DND-41 (cell line): ENCODE measurements around the gene KLF15.

Source experiments
- ATAC-seq: fragments of 200-7000 bp; cut with Tn5 transposase; 3 replicates; pipeline ENCODE4 v1.9.1; 2021; ENCODE audit warnings: low read depth; ENCODE audit not compliant: insufficient read depth
- DNase-seq: peaks from one replicate; pipeline ENCODE4 v3.0.0-alpha.2; 2020
- H2AFZ ChIP-seq: 2 replicates; pipeline ENCODE4 v1.6.0; 2012; ENCODE audit warnings: low read depth, low read length
- H3K27ac ChIP-seq: 2 replicates; pipeline ENCODE4 v1.5.1; 2012; ENCODE audit warnings: low read length, inconsistent platforms
- H3K27me3 ChIP-seq: fragments of 200-600 bp; sonication (generic); 2 replicates; pipeline ENCODE4 v1.6.0; 2012; ENCODE audit warnings: low read length, mild to moderate bottlenecking, inconsistent platforms; ENCODE audit not compliant: insufficient read depth, poor library complexity
- H3K36me3 ChIP-seq: 2 replicates; pipeline ENCODE4 v1.5.1; 2012; ENCODE audit warnings: low read length, inconsistent platforms; ENCODE audit not compliant: insufficient read depth
- H3K4me1 ChIP-seq: 2 replicates; pipeline ENCODE4 v1.5.1; 2012; ENCODE audit warnings: mild to moderate bottlenecking, low read length; ENCODE audit not compliant: insufficient read depth
- H3K4me2 ChIP-seq: 2 replicates; pipeline ENCODE4 v1.6.0; 2012; ENCODE audit warnings: mild to moderate bottlenecking, moderate library complexity, low read length, inconsistent platforms; ENCODE audit not compliant: insufficient read depth
- H3K4me3 ChIP-seq, 2 experiments: fragments of 200-600 bp in 1 of 2; shearing (Covaris generic) in 1 of 2; 2 replicates each; pipeline ENCODE4 v1.5.1; 2012 to 2016; ENCODE audit warnings: inconsistent platforms in 2 of 2, low read length in 2 of 2, mild to moderate bottlenecking in 2 of 2, low read depth in 1 of 2, moderate library complexity in 1 of 2
- H3K79me2 ChIP-seq: 2 replicates; pipeline ENCODE4 v1.6.0; 2012; ENCODE audit warnings: low read length, inconsistent platforms; ENCODE audit not compliant: insufficient read depth
- H3K9ac ChIP-seq: 2 replicates; pipeline ENCODE4 v1.6.0; 2012; ENCODE audit warnings: low read depth, mild to moderate bottlenecking, inconsistent platforms, low read length, moderate library complexity
- H3K9me3 ChIP-seq: 2 replicates; pipeline ENCODE4 v1.5.1; 2012; ENCODE audit warnings: low read length, moderate library complexity, mild to moderate bottlenecking, inconsistent platforms; ENCODE audit not compliant: insufficient read depth, severe bottlenecking
- H4K20me1 ChIP-seq: 2 replicates; pipeline ENCODE4 v1.6.0; 2012; ENCODE audit warnings: low read length; ENCODE audit not compliant: insufficient read depth
- CTCF ChIP-seq: IDR thresholded peaks from 2 replicates; pipeline ENCODE4 v1.5.1; 2012; ENCODE audit warnings: borderline replicate concordance, low read length, moderate library complexity, mild to moderate bottlenecking; ENCODE audit not compliant: poor library complexity, severe bottlenecking; ENCODE audit errors: extremely low read depth
- EZH2 ChIP-seq: IDR thresholded peaks from 3 replicates; pipeline ENCODE4 v1.6.1; 2012; ENCODE audit warnings: borderline replicate concordance, low read depth, mild to moderate bottlenecking, moderate library complexity, low read length, inconsistent platforms; ENCODE audit not compliant: severe bottlenecking

KLF15 gene

DNA sequence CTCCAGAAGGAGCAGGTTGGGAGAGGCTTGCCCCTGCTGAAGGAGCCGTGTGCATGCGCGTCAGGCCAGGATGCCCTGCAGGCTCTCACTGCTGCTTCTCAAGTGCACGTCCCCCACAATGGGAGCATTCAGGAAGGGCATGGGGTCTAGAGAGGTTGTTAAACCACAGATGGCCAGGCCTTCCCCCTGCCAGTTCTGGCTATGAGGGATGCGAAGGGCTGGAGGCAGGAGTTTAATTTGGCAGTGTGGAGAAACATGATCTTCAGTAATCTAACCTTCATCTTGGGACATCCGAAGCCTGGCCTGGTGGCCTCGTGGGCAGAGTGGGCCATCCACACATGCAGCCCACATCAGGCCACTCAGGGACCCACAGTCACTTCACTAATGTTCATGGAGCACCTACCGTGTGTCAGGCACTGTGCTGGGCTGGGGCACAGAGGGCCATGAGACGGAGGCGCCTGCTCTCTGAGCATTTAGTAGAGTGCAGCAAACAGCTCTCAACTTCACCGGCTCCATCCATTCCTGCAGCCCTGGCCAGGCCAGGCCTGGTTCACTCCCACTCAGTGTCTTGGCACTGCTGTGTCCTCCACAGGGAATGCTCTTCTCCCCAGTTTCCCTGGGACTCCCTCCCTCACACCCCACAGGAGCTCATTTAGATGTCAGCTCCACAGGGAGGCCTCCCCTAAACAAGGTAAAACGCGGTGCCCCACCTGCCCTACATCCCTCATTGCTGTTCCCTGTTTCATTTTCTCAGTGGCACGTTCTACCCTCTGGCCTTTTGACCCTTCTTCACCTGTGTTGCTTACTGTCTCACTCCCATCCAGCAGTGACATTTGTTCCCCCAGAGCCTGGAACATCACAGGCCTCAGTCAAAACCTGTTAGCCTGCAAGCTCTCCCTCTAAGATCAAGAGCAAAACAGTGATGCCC, 41.5 kb upstream of the KLF15 start:
- TF ChIP-seq EZH2, result no peak
- no peak for TF ChIP-seq CTCF
- Histone ChIP-seq H3K4me1 (no peaks in the 10 kb centered on the region), H3K27me3 (peaks cover 6% of the 10 kb centered on the region), H3K36me3 (no peaks in the 10 kb centered on the region), H3K4me3 (no peak overlapping the region), H3K79me2 (no peaks in the 10 kb centered on the region), H3K27ac (no peak overlapping the region), H3K9me3 (no peaks in the 10 kb centered on the region), H4K20me1 (no peaks in the 10 kb centered on the region), H3K4me2 (no peak overlapping the region), H2AFZ (no peak overlapping the region), H3K9ac (no peak overlapping the region)
- ATAC-seq, result no peak
- no peak for DNase-seq

GRCh38 chr3:126397610-126398422, 40.6 kb upstream of the KLF15 start:
- Histone ChIP-seq H2AFZ (no peak overlapping the region), H3K27me3 (peaks cover 10% of the 10 kb centered on the region), H3K4me1 (no peaks in the 10 kb centered on the region), H3K9ac (no peak overlapping the region), H3K9me3 (no peaks in the 10 kb centered on the region), H3K79me2 (no peaks in the 10 kb centered on the region), H3K4me3 (no peak overlapping the region), H3K4me2 (no peak overlapping the region), H3K27ac (no peak overlapping the region), H4K20me1 (no peaks in the 10 kb centered on the region), H3K36me3 (no peaks in the 10 kb centered on the region)
- DNase-seq (no peak), ATAC-seq (no peak)
- TF ChIP-seq EZH2, result no peak
- no peak for TF ChIP-seq CTCF

DNA sequence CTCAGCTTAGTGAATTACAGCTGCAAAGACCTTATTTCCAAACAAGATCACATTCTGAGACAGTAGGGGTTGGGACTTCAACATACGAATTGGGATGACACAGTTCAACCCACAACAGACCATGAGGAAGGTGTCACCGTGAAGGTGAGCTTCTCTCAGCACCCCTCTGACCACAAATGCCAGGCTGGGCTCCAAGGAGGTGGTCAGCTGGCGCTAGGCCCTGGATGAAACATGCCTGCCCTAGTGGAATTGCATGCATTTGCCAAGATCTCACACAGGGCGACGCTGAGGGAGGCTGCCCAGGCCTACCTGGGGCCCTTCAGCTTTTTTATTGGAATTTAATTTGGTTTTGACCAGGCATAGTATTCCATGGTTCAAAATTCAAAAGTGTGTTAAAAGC, 39.3 kb upstream of the KLF15 start:
- DNase-seq (no peak), ATAC-seq (no peak)
- H3K79me2 ChIP-seq, result no peaks in the 10 kb centered on the region
- H3K9ac ChIP-seq, result no peak overlapping the region
- no peak overlapping the region for H3K27ac ChIP-seq
- no peaks in the 10 kb centered on the region for H3K4me1 ChIP-seq
- TF ChIP-seq EZH2, result no peak
- TF ChIP-seq CTCF, result no peak
- H2AFZ ChIP-seq, result no peak overlapping the region
- no peak overlapping the region for H3K4me2 ChIP-seq
- H4K20me1 ChIP-seq, result no peaks in the 10 kb centered on the region
- no peak overlapping the region for H3K4me3 ChIP-seq
- H3K27me3 ChIP-seq, result peaks cover 13% of the 10 kb centered on the region
- no peaks in the 10 kb centered on the region for H3K9me3 ChIP-seq
- no peaks in the 10 kb centered on the region for H3K36me3 ChIP-seq
